HEK293 (cell line): Measurements from ENCODE around the gene DUT.

Source experiments
- CTCF ChIA-PET: fragments of 350-600 bp; formaldehyde crosslinking; extraction: SDS; loops from one replicate; lab custom pipeline; 2021; ENCODE audit warnings: antibody characterized with exemption; lab: Yijun Ruan, JAX
- POLR2A ChIA-PET: fragments of 300-600 bp; formaldehyde crosslinking; extraction: SDS; loops from one replicate; lab custom pipeline; 2020; ENCODE audit warnings: antibody characterized with exemption, inconsistent platforms; lab: Yijun Ruan, JAX
- H3K27ac ChIP-seq: fragments of 200-500 bp; sonication (Bioruptor generic); 2 replicates; pipeline ENCODE4 v1.5.1; 2014; ENCODE audit warnings: low read depth, low read length, control low read depth, inconsistent platforms; ENCODE audit errors: extremely low read depth
- H3K36me3 ChIP-seq, 2 experiments: fragments of 200-500 bp in 1 of 2; sonication (Bioruptor generic) in 1 of 2; 1 replicate in 1 of 2; 2 replicates in 1 of 2; pipeline ENCODE4 v1.5.1; 2014 to 2017; ENCODE audit warnings: inconsistent platforms in 2 of 2, low read length in 2 of 2; ENCODE audit not compliant: control insufficient read depth in 2 of 2, insufficient read depth in 1 of 2
- H3K4me1 ChIP-seq: fragments of 200-500 bp; sonication (Bioruptor generic); 2 replicates; pipeline ENCODE4 v1.5.1; 2014; ENCODE audit warnings: mild to moderate bottlenecking, low read length, inconsistent platforms; ENCODE audit not compliant: control insufficient read depth, insufficient read depth
- H3K4me3 ChIP-seq: 2 replicates; pipeline ENCODE4 v1.5.1; 2011; ENCODE audit warnings: low read depth, mild to moderate bottlenecking, control low read depth, low read length, moderate library complexity
- H3K9me3 ChIP-seq: fragments of 200-500 bp; sonication (Bioruptor generic); 2 replicates; pipeline ENCODE4 v1.5.1; 2014; ENCODE audit warnings: low read depth, low read length, inconsistent platforms; ENCODE audit not compliant: control insufficient read depth, insufficient read depth
- HIC1 ChIP-seq: fragments of 450-650 bp; formaldehyde crosslinking; IDR thresholded peaks from 2 replicates; pipeline ENCODE4 v1.5.1; 2016; ENCODE audit warnings: missing biosample characterization, missing genetic modification characterization
- PATZ1 ChIP-seq: fragments of 450-650 bp; formaldehyde crosslinking; IDR thresholded peaks from 2 replicates; pipeline ENCODE4 v1.5.1; 2016; ENCODE audit warnings: missing biosample characterization, missing genetic modification characterization
- TCF7L2 ChIP-seq: IDR thresholded peaks from 2 replicates; pipeline ENCODE4 v1.6.1; 2011; ENCODE audit warnings: low read depth, mild to moderate bottlenecking, inconsistent platforms, low read length, moderate library complexity, borderline replicate concordance
- ZBTB10 ChIP-seq: fragments of 450-650 bp; formaldehyde crosslinking; IDR thresholded peaks from 2 replicates; pipeline ENCODE4 v1.5.1; 2016; ENCODE audit warnings: missing biosample characterization, missing genetic modification characterization
- ZNF112 ChIP-seq: fragments of 450-650 bp; formaldehyde crosslinking; IDR thresholded peaks from 2 replicates; pipeline ENCODE4 v1.5.0; 2017; ENCODE audit warnings: missing biosample characterization, missing genetic modification characterization
- ZNF138 ChIP-seq: fragments of 450-650 bp; formaldehyde crosslinking; IDR thresholded peaks from 2 replicates; pipeline ENCODE4 v1.5.1; 2016; ENCODE audit warnings: missing biosample characterization, missing genetic modification characterization, borderline replicate concordance
- ZNF24 ChIP-seq: fragments of 450-650 bp; formaldehyde crosslinking; IDR thresholded peaks from 2 replicates; pipeline ENCODE4 v1.5.1; 2016; ENCODE audit warnings: missing biosample characterization, missing genetic modification characterization
- ZNF26 ChIP-seq: fragments of 450-650 bp; formaldehyde crosslinking; IDR thresholded peaks from 2 replicates; pipeline ENCODE4 v1.5.1; 2016; ENCODE audit warnings: missing biosample characterization, missing genetic modification characterization
- ZNF311 ChIP-seq: fragments of 450-650 bp; formaldehyde crosslinking; IDR thresholded peaks from 2 replicates; pipeline ENCODE4 v1.5.1; 2017; ENCODE audit warnings: missing biosample characterization, missing genetic modification characterization, borderline replicate concordance
- ZNF350 ChIP-seq: fragments of 450-650 bp; formaldehyde crosslinking; IDR thresholded peaks from 2 replicates; pipeline ENCODE4 v1.5.0; 2017; ENCODE audit warnings: missing biosample characterization, mild to moderate bottlenecking, missing genetic modification characterization
- ZNF404 ChIP-seq: fragments of 450-650 bp; formaldehyde crosslinking; IDR thresholded peaks from 2 replicates; pipeline ENCODE4 v1.5.1; 2017; ENCODE audit warnings: missing biosample characterization, missing genetic modification characterization
- ZNF449 ChIP-seq: fragments of 450-650 bp; formaldehyde crosslinking; IDR thresholded peaks from 2 replicates; pipeline ENCODE4 v1.5.1; 2017; ENCODE audit warnings: missing biosample characterization, mild to moderate bottlenecking, missing genetic modification characterization, moderate library complexity
- ZNF488 ChIP-seq: fragments of 450-650 bp; formaldehyde crosslinking; IDR thresholded peaks from 2 replicates; pipeline ENCODE4 v1.5.1; 2016; ENCODE audit warnings: missing biosample characterization, missing genetic modification characterization
- ZNF501 ChIP-seq: fragments of 450-650 bp; formaldehyde crosslinking; IDR thresholded peaks from 2 replicates; pipeline ENCODE4 v1.5.1; 2016; ENCODE audit warnings: missing biosample characterization, missing genetic modification characterization
- ZNF555 ChIP-seq: fragments of 450-650 bp; formaldehyde crosslinking; conservative IDR thresholded peaks from 2 replicates; pipeline ENCODE4 v1.5.1; 2017; ENCODE audit warnings: missing biosample characterization, mild to moderate bottlenecking, missing genetic modification characterization, inconsistent platforms
- ZNF623 ChIP-seq: fragments of 450-650 bp; formaldehyde crosslinking; IDR thresholded peaks from 2 replicates; pipeline ENCODE4 v1.5.1; 2016; ENCODE audit warnings: missing biosample characterization, missing genetic modification characterization
- ZNF704 ChIP-seq: fragments of 450-650 bp; formaldehyde crosslinking; IDR thresholded peaks from 2 replicates; pipeline ENCODE4 v1.5.1; 2016; ENCODE audit warnings: missing biosample characterization, missing genetic modification characterization

The DUT gene

GRCh38 chr15:48334260-48334659, 3.0 kb downstream of the DUT start:
- CTCF ChIA-PET: interaction anchor here (0.6 to 1.4 kb wide), 5 partner anchors 18 to 1762 kb away, joined by 3 to 6 read pairs (median 3); no protein-coding TSS in a partner anchor
- H3K4me3 ChIP-seq: no peak overlapping the region
- H3K27ac ChIP-seq: no peak overlapping the region
- POLR2A ChIA-PET: no interaction called here
- H3K9me3 ChIP-seq: no peaks in the 10 kb centered on the region
- H3K36me3 ChIP-seq: peaks cover 21 to 43% of the 10 kb centered on the region in 2 experiments
- peaks cover 3% of the 10 kb centered on the region for H3K4me1 ChIP-seq
- TF ChIP-seq ZNF138: no peak
- no peak for TF ChIP-seq ZNF404 (tag by site-specific recombination)
- TF ChIP-seq, all 188 proteins: peak for 0

GRCh38 chr15:48336940-48337339, 5.7 kb downstream of the DUT start:
- Histone ChIP-seq H3K4me3 (no peak overlapping the region), H3K27ac (no peak overlapping the region), H3K9me3 (no peaks in the 10 kb centered on the region), H3K36me3 (peaks cover 27 to 67% of the 10 kb centered on the region in 2 experiments), H3K4me1 (no peaks in the 10 kb centered on the region; the same call in 1 of the 2 replicates)
- TF ChIP-seq ZNF488 (tag by site-specific recombination) (no peak), ZBTB10 (no peak), PATZ1 (no peak), ZNF555 (tag by site-specific recombination) (no peak), ZNF112 (no peak), ZNF311 (tag by site-specific recombination) (no peak), ZNF501 (tag by site-specific recombination) (no peak)
- ChIA-PET POLR2A (no interaction called here), CTCF (interaction anchor here (0.5 to 1.8 kb wide), 7 partner anchors 16 to 525 kb away, joined by 3 to 6 read pairs (median 4); no protein-coding TSS in a partner anchor)

- H3K36me3 ChIP-seq: peaks cover 30 to 69% of the 10 kb centered on the region in 2 experiments
- TF ChIP-seq ZNF449 (tag by site-specific recombination): no peak
- TF ChIP-seq ZNF350: no peak
- TF ChIP-seq TCF7L2: no peak
- TF ChIP-seq ZNF26 (tag by site-specific recombination): no peak
- TF ChIP-seq ZNF488 (tag by site-specific recombination): no peak
- TF ChIP-seq ZNF24 (tag by site-specific recombination): no peak
- no peak for TF ChIP-seq ZNF623 (tag by site-specific recombination)
- TF ChIP-seq ZNF704 (tag by site-specific recombination): no peak
- TF ChIP-seq HIC1 (tag by site-specific recombination): no peak
Measured at GRCh38 chr15:48337607-48338006, 6.4 kb downstream of the DUT start.

More at GRCh38 chr15:48337607-48338006, 6.4 kb downstream of the DUT start:
- CTCF ChIA-PET: interaction anchor here (0.5 to 1.0 kb wide), 5 partner anchors 15 to 313 kb away, joined by 3 to 5 read pairs (median 4); no protein-coding TSS in a partner anchor
- Histone ChIP-seq H3K27ac (no peak overlapping the region), H3K9me3 (no peaks in the 10 kb centered on the region), H3K4me1 (no peaks in the 10 kb centered on the region; the same call in 1 of the 2 replicates), H3K4me3 (no peak overlapping the region)
- POLR2A ChIA-PET: no interaction called here
